Dermis microvascular lymphatic vessel endothelial cell (primary cell): ENCODE results near the gene DDX47. TPM values are rescaled to one million over a fixed set of nuclear protein-coding genes. Genes with fewer than 3 reads are reported as not detected.

ENCODE experiments used
- DNase-seq, 2 donors: peaks; one replicate each; pipeline versions ENCODE4 v3.0.0 to v3.0.0-alpha.2; 2010; ENCODE audit warnings: low read depth in 2 of 2
- total RNA-seq: library from RNA; depleted of rRNA; stranded (reverse); fragments of >200 nt; gene quantifications from 2 replicates; pipeline ENCODE4 v1.2.1, GENCODE V29; 2014

Gene DDX47
- total RNA-seq = 46.9 and 48.5 TPM in 2 replicates

- peak; percentile 82 to 93 for DNase-seq
Measured at GRCh38 chr12:12813120-12814101, at the start of gene DDX47. Gene DDX47, plus strand, starts transcription at chr12:12813346. Its CDS starts 22 bp downstream, at chr12:12813368.

GRCh38 chr12:12764824-12765223 lies 48.3 kb upstream of the DDX47 start:
- DNase-seq = no peak

GRCh38 chr12:12770262-12770661 lies 42.9 kb upstream of the DDX47 start:
- DNase-seq = no peak

GRCh38 chr12:12774791-12775190 lies 38.4 kb upstream of the DDX47 start:
- no peak for DNase-seq

GRCh38 chr12:12776261-12776660 lies 36.9 kb upstream of the DDX47 start:
- DNase-seq = peak in 1 of 2 donors; percentile 94

GRCh38 chr12:12777092-12777491 lies 36.1 kb upstream of the DDX47 start:
- no peak for DNase-seq

- DNase-seq = no peak
Measured at GRCh38 chr12:12779007-12779406, 34.1 kb upstream of the DDX47 start.

GRCh38 chr12:12779529-12779928 lies 33.6 kb upstream of the DDX47 start:
- peak; percentile 96 to 98 for DNase-seq

- no peak for DNase-seq
Measured at GRCh38 chr12:12784116-12784515, 29.0 kb upstream of the DDX47 start.

GRCh38 chr12:12784911-12785814 lies 28.0 kb upstream of the DDX47 start, which contains the start of gene APOLD1:
Gene APOLD1, plus strand, starts transcription at chr12:12785659. Its CDS starts 33 bp downstream, at chr12:12785692.
- DNase-seq = peak; percentile 97 to 99

GRCh38 chr12:12786351-12786705 lies 26.8 kb upstream of the DDX47 start:
- DNase-seq = no peak

GRCh38 chr12:12786706-12787601 lies 26.2 kb upstream of the DDX47 start:
- peak; percentile 71 to 90 for DNase-seq

- peak in 1 of 2 donors; percentile 55 for DNase-seq
Measured at GRCh38 chr12:12788131-12788530, 25.0 kb upstream of the DDX47 start.

- DNase-seq = peak; percentile 74 to 87
Measured at GRCh38 chr12:12788675-12789368, 24.3 kb upstream of the DDX47 start.

- no peak for DNase-seq
Measured at GRCh38 chr12:12790956-12791355, 22.2 kb upstream of the DDX47 start.

GRCh38 chr12:12791756-12792369 lies 21.3 kb upstream of the DDX47 start:
- DNase-seq = no peak

GRCh38 chr12:12792421-12792820 lies 20.7 kb upstream of the DDX47 start:
- no peak for DNase-seq

- DNase-seq = no peak
Measured at GRCh38 chr12:12794686-12795085, 18.5 kb upstream of the DDX47 start.

- no peak for DNase-seq
Measured at GRCh38 chr12:12796171-12796570, 17.0 kb upstream of the DDX47 start.
